Measurements from ENCODE around the gene NTHL1. TPM values are rescaled to one million over a fixed set of nuclear protein-coding genes. Genes with fewer than 3 reads are reported as not detected.

Gene NTHL1
- 34.2 to 50.8 TPM (median 47.0 TPM) in 5 replicates for total RNA-seq (2022; extraction: Qiagen RNA extraction)

GRCh38 chr16:2047330-2048115 is at the start of gene NTHL1, which contains the start of gene TSC2:
Gene NTHL1 (minus strand): TSS chr16:2047834. CDS start chr16:2047823, 11 bp downstream.
Gene TSC2 (plus strand): TSS chr16:2047985. CDS start chr16:2048616, 631 bp downstream.

GRCh38 chr16:2026461-2027023 is 21.1 kb downstream of the NTHL1 start, which contains the start of gene NHERF2:
Gene NHERF2 (plus strand): TSS chr16:2026902. CDS start chr16:2027006, 104 bp downstream.

GRCh38 chr16:2019518-2019920 is 28.1 kb downstream of the NTHL1 start, which contains the start of gene NPW:
Gene NPW (plus strand): TSS chr16:2019785.

GRCh38 chr16:2009791-2010510 is 37.7 kb downstream of the NTHL1 start, which contains the start of gene ZNF598:
Gene ZNF598 (minus strand): TSS chr16:2009821.

Other genes starting within 250 kb of the NTHL1 start
- 56.2 to 70.5 TPM (median 67.0 TPM) in 5 replicates for gene HAGH, start 221.0 kb downstream of the NTHL1 start, total RNA-seq (2022; extraction: Qiagen RNA extraction)
- 43.1 to 50.4 TPM (median 48.4 TPM) in 5 replicates for gene FAHD1, start 220.6 kb downstream of the NTHL1 start, total RNA-seq (2022; extraction: Qiagen RNA extraction)
- gene MEIOB, start 175.7 kb downstream of the NTHL1 start, total RNA-seq (2022; extraction: Qiagen RNA extraction) = 1.1 to 1.9 TPM (median 1.4 TPM) in 5 replicates
- 1.5 to 3.1 TPM (median 2.8 TPM) in 5 replicates for gene HS3ST6, start 129.4 kb downstream of the NTHL1 start, total RNA-seq (2022; extraction: Qiagen RNA extraction)
- 34.0 to 45.3 TPM (median 40.5 TPM) in 5 replicates for gene MSRB1, start 104.6 kb downstream of the NTHL1 start, total RNA-seq (2022; extraction: Qiagen RNA extraction)
- gene RPL3L, start 93.1 kb downstream of the NTHL1 start, total RNA-seq (2022; extraction: Qiagen RNA extraction) = 0.07 to 0.13 TPM in 2 of 5 replicates, not detected in the others
- gene NDUFB10, start 88.3 kb downstream of the NTHL1 start, total RNA-seq (2022; extraction: Qiagen RNA extraction) = 241 to 346 TPM (median 257 TPM) in 5 replicates
- gene RPS2, start 83.0 kb downstream of the NTHL1 start, total RNA-seq (2022; extraction: Qiagen RNA extraction) = 3,564 to 5,547 TPM (median 5,202 TPM) in 5 replicates
- not detected in 5 replicates for gene RNF151, start 81.0 kb downstream of the NTHL1 start, total RNA-seq (2022; extraction: Qiagen RNA extraction)
- 31.8 to 43.4 TPM (median 38.1 TPM) in 5 replicates for gene TBL3, start 75.8 kb downstream of the NTHL1 start, total RNA-seq (2022; extraction: Qiagen RNA extraction)
- 0.19 to 0.38 TPM (median 0.26 TPM) in 4 of 5 replicates, not detected in the other for gene NOXO1, start 66.4 kb downstream of the NTHL1 start, total RNA-seq (2022; extraction: Qiagen RNA extraction)
- gene GFER, start 63.6 kb downstream of the NTHL1 start, total RNA-seq (2022; extraction: Qiagen RNA extraction) = 25.8 to 46.2 TPM (median 44.5 TPM) in 5 replicates
- gene SYNGR3, start 57.9 kb downstream of the NTHL1 start, total RNA-seq (2022; extraction: Qiagen RNA extraction) = 6.5 to 9.5 TPM (median 7.7 TPM) in 5 replicates
- gene ZNF598, start 38.0 kb downstream of the NTHL1 start, total RNA-seq (2022; extraction: Qiagen RNA extraction) = 43.2 to 63.7 TPM (median 58.6 TPM) in 5 replicates
- gene NPW, start 28.0 kb downstream of the NTHL1 start, total RNA-seq (2022; extraction: Qiagen RNA extraction) = 0.52 to 0.94 TPM (median 0.70 TPM) in 5 replicates
- gene NHERF2, start 20.9 kb downstream of the NTHL1 start, total RNA-seq (2022; extraction: Qiagen RNA extraction) = 40.1 to 62.6 TPM (median 58.3 TPM) in 5 replicates
- gene TSC2, start 151 bp upstream of the NTHL1 start, total RNA-seq (2022; extraction: Qiagen RNA extraction) = 29.8 to 45.0 TPM (median 38.0 TPM) in 5 replicates
- gene PKD1, start 88.1 kb upstream of the NTHL1 start, total RNA-seq (2022; extraction: Qiagen RNA extraction) = 33.0 to 58.8 TPM (median 49.3 TPM) in 5 replicates
- 2.4 to 4.2 TPM (median 3.9 TPM) in 5 replicates for gene RAB26, start 100.8 kb upstream of the NTHL1 start, total RNA-seq (2022; extraction: Qiagen RNA extraction)
- 34.7 to 54.8 TPM (median 48.4 TPM) in 5 replicates for gene TRAF7, start 107.9 kb upstream of the NTHL1 start, total RNA-seq (2022; extraction: Qiagen RNA extraction)
- gene CASKIN1, start 148.8 kb upstream of the NTHL1 start, total RNA-seq (2022; extraction: Qiagen RNA extraction) = 0.33 to 1.1 TPM (median 0.49 TPM) in 5 replicates
- gene MLST8, start 157.6 kb upstream of the NTHL1 start, total RNA-seq (2022; extraction: Qiagen RNA extraction) = 39.5 to 58.7 TPM (median 48.6 TPM) in 5 replicates
- 2.6 to 6.1 TPM (median 5.7 TPM) in 5 replicates for gene BRICD5, start 163.0 kb upstream of the NTHL1 start, total RNA-seq (2022; extraction: Qiagen RNA extraction)
- gene PGP, start 167.0 kb upstream of the NTHL1 start, total RNA-seq (2022; extraction: Qiagen RNA extraction) = 16.2 to 35.5 TPM (median 34.1 TPM) in 5 replicates
- 18.6 to 29.6 TPM (median 27.2 TPM) in 5 replicates for gene E4F1, start 175.8 kb upstream of the NTHL1 start, total RNA-seq (2022; extraction: Qiagen RNA extraction)
- gene DNASE1L2, start 188.6 kb upstream of the NTHL1 start, total RNA-seq (2022; extraction: Qiagen RNA extraction) = 0.77 to 2.0 TPM (median 1.3 TPM) in 5 replicates
- gene ECI1, start 203.8 kb upstream of the NTHL1 start, total RNA-seq (2022; extraction: Qiagen RNA extraction) = 44.3 to 102 TPM (median 91.5 TPM) in 5 replicates
- gene RNPS1, start 220.3 kb upstream of the NTHL1 start, total RNA-seq (2022; extraction: Qiagen RNA extraction) = 243 to 289 TPM (median 255 TPM) in 5 replicates

All from A549 treated with Mapracorat at 1 μM for 4 hours (cell line).